ENCODE results near the gene TFG.

The TFG gene

GRCh38 chr3:100706365-100706764 is 2.9 kb upstream of the TFG start:
- DNase-seq (ENCODE audit: low read depth in 2 of 2) = no peak

- no peak for DNase-seq (ENCODE audit: low read depth in 2 of 2)
Measured at GRCh38 chr3:100708644-100708988, 678 bp upstream of the TFG start.

- peak; percentile 2 to 5 for DNase-seq (ENCODE audit: low read depth in 2 of 2)
Measured at GRCh38 chr3:100709842-100710260, 557 bp downstream of the TFG start.

- DNase-seq (ENCODE audit: low read depth in 2 of 2) = peak; percentile 2 to 18
Measured at GRCh38 chr3:100710261-100710968, 1.1 kb downstream of the TFG start.

- no peak for DNase-seq (ENCODE audit: low read depth in 2 of 2)
Measured at GRCh38 chr3:100715176-100715575, 5.9 kb downstream of the TFG start.

GRCh38 chr3:100717063-100717462 is 7.8 kb downstream of the TFG start:
- no peak for DNase-seq (ENCODE audit: low read depth in 2 of 2)

GRCh38 chr3:100717637-100718487 is 8.6 kb downstream of the TFG start:
- no peak for DNase-seq (ENCODE audit: low read depth in 2 of 2)

GRCh38 chr3:100719136-100719535 is 9.8 kb downstream of the TFG start:
- no peak for DNase-seq (ENCODE audit: low read depth in 2 of 2)

GRCh38 chr3:100720426-100720825 is 11.1 kb downstream of the TFG start:
- no peak for DNase-seq (ENCODE audit: low read depth in 2 of 2)

GRCh38 chr3:100725935-100726513 is 16.7 kb downstream of the TFG start:
- DNase-seq (ENCODE audit: low read depth in 2 of 2) = no peak

GRCh38 chr3:100726706-100727105 is 17.4 kb downstream of the TFG start:
- DNase-seq (ENCODE audit: low read depth in 2 of 2) = no peak

GRCh38 chr3:100730524-100730923 is 21.2 kb downstream of the TFG start:
- DNase-seq (ENCODE audit: low read depth in 2 of 2) = no peak

GRCh38 chr3:100732435-100732834 is 23.1 kb downstream of the TFG start:
- DNase-seq (ENCODE audit: low read depth in 2 of 2) = no peak

GRCh38 chr3:100737334-100737733 is 28.0 kb downstream of the TFG start:
- DNase-seq (ENCODE audit: low read depth in 2 of 2) = no peak

- DNase-seq (ENCODE audit: low read depth in 2 of 2) = no peak
Measured at GRCh38 chr3:100740207-100740606, 30.9 kb downstream of the TFG start.

GRCh38 chr3:100743535-100743934 is 34.2 kb downstream of the TFG start:
- no peak for DNase-seq (ENCODE audit: low read depth in 2 of 2)

- no peak for DNase-seq (ENCODE audit: low read depth in 2 of 2)
Measured at GRCh38 chr3:100744671-100745070, 35.4 kb downstream of the TFG start.

GRCh38 chr3:100745617-100746016 is 36.3 kb downstream of the TFG start:
- no peak for DNase-seq (ENCODE audit: low read depth in 2 of 2)

- DNase-seq (ENCODE audit: low read depth in 2 of 2) = no peak
Measured at GRCh38 chr3:100746092-100746491, 36.8 kb downstream of the TFG start.

- DNase-seq (ENCODE audit: low read depth in 2 of 2) = no peak
Measured at GRCh38 chr3:100748220-100748619, 38.9 kb downstream of the TFG start.

- DNase-seq (ENCODE audit: low read depth in 2 of 2) = no peak
Measured at GRCh38 chr3:100748967-100749366, 39.7 kb downstream of the TFG start.

GRCh38 chr3:100753846-100754245 is 44.6 kb downstream of the TFG start:
- no peak for DNase-seq (ENCODE audit: low read depth in 2 of 2)
